ENCODE measurements around the gene DOCK6.
"Not testable (repeated sequence)": the region's sequence is repeated elsewhere in the genome, so short reads cannot be mapped to it uniquely, and the experiment has no call there.

Gene DOCK6

GRCh38 chr19:11195681-11196080, 66.6 kb downstream of the DOCK6 start:
- DNase-seq, result no peak

GRCh38 chr19:11194656-11195558, 67.4 kb downstream of the DOCK6 start:
- no peak for DNase-seq

GRCh38 chr19:11194173-11194572, 68.2 kb downstream of the DOCK6 start:
- DNase-seq, result no peak

- DNase-seq, result no peak
Observed at GRCh38 chr19:11192957-11193939, 69.1 kb downstream of the DOCK6 start.

GRCh38 chr19:11191934-11192333, 70.4 kb downstream of the DOCK6 start:
- DNase-seq, result no peak

- DNase-seq, result no peak
Observed at GRCh38 chr19:11191273-11191755, 71.0 kb downstream of the DOCK6 start.

- no peak for DNase-seq
Observed at GRCh38 chr19:11190501-11190900, 71.8 kb downstream of the DOCK6 start.

GRCh38 chr19:11187441-11187840, 74.9 kb downstream of the DOCK6 start:
- no peak for DNase-seq

GRCh38 chr19:11182994-11183393, 79.3 kb downstream of the DOCK6 start:
- no peak for DNase-seq

- no peak for DNase-seq
Observed at GRCh38 chr19:11181488-11181887, 80.8 kb downstream of the DOCK6 start.

GRCh38 chr19:11180975-11181374, 81.3 kb downstream of the DOCK6 start:
- DNase-seq, result not testable (repeated sequence)

- no peak for DNase-seq
Observed at GRCh38 chr19:11180346-11180745, 82.0 kb downstream of the DOCK6 start.

- DNase-seq, result no peak
Observed at GRCh38 chr19:11179716-11180297, 82.5 kb downstream of the DOCK6 start.

- DNase-seq, result not testable (repeated sequence)
Observed at GRCh38 chr19:11179145-11179465, 83.2 kb downstream of the DOCK6 start.

- no peak for DNase-seq
Observed at GRCh38 chr19:11177592-11177991, 84.7 kb downstream of the DOCK6 start.

- DNase-seq, result no peak
Observed at GRCh38 chr19:11176466-11177193, 85.7 kb downstream of the DOCK6 start.

GRCh38 chr19:11175920-11176319, 86.4 kb downstream of the DOCK6 start:
- DNase-seq, result no peak

- no peak for DNase-seq
Observed at GRCh38 chr19:11174336-11174735, 88.0 kb downstream of the DOCK6 start.

- DNase-seq, result no peak
Observed at GRCh38 chr19:11173516-11174155, 88.7 kb downstream of the DOCK6 start.

GRCh38 chr19:11172576-11172975, 89.7 kb downstream of the DOCK6 start:
- no peak for DNase-seq

- no peak for DNase-seq
Observed at GRCh38 chr19:11171144-11171543, 91.2 kb downstream of the DOCK6 start.

Measured in stimulated activated naive CD4-positive, alpha-beta T cell (primary cell).